ENCODE measurements around the gene KDF1. TPM values are rescaled to one million over a fixed set of nuclear protein-coding genes. Genes with fewer than 3 reads are reported as not detected.
A peak's percentile ranks its signal among the peaks of the same experiment; 100 is the strongest.

The KDF1 gene
- total and polyA plus RNA-seq, 2 of the 13 experiments (the other 11 are each of a cell fraction or from before 2014, with no cell fraction given): 1.9 to 4.9 TPM

GRCh38 chr1:26993237-26994019 is 33.2 kb upstream of the KDF1 start, which contains the start of gene TRNP1 (continued):
- TF ChIP-seq ZBTB21 (CRISPR knock-in tag; IDR thresholded peaks at IDR 0.05) (peak; percentile 5; the same call in 1 of the 2 replicates), ZSCAN25 (CRISPR knock-in tag; IDR thresholded peaks at IDR 0.05) (peak; percentile 58; the same call in 1 of the 2 replicates), TBP (CRISPR knock-in tag; IDR thresholded peaks at IDR 0.05) (peak; percentile 80; the same call in 1 of the 2 replicates), SAP130 (CRISPR knock-in tag; IDR thresholded peaks at IDR 0.05; ENCODE audit: low read depth) (peak; percentile 85), AHDC1 (CRISPR knock-in tag; IDR thresholded peaks at IDR 0.05; ENCODE audit: borderline replicate concordance) (0 out of 2 replicates have a peak, but pooled peaks have one; percentile 49), ONECUT2 (CRISPR knock-in tag; IDR thresholded peaks at IDR 0.05) (peak; percentile 35; the same call in 1 of the 2 replicates), ZNF234 (CRISPR knock-in tag; conservative IDR thresholded peaks at IDR 0.05) (peak; percentile 87), ZNF20 (CRISPR knock-in tag; IDR thresholded peaks at IDR 0.05) (no peak), ZNF3 (CRISPR knock-in tag; IDR thresholded peaks at IDR 0.05) (0 out of 2 replicates have a peak, but pooled peaks have one; percentile 10), GABPB1 (CRISPR knock-in tag; IDR thresholded peaks at IDR 0.05) (peak; percentile 82), ZNF572 (CRISPR knock-in tag; IDR thresholded peaks at IDR 0.05) (peak; percentile 80), GATA4 (IDR thresholded peaks at IDR 0.05; ENCODE audit: borderline replicate concordance, low read depth) (peak; percentile 95), RFXANK (CRISPR knock-in tag; IDR thresholded peaks at IDR 0.05) (peak; percentile 83; the same call in 1 of the 2 replicates), ZNF777 (CRISPR knock-in tag; IDR thresholded peaks at IDR 0.05) (no peak; the same call in 1 of the 2 replicates), SMAD3 (CRISPR knock-in tag; IDR thresholded peaks at IDR 0.05) (0 out of 2 replicates have a peak, but pooled peaks have one; percentile 68), SIN3A (IDR thresholded peaks at IDR 0.05; ENCODE audit: borderline replicate concordance, low read depth, low read length) (peak; percentile 83; the same call in 1 of the 2 replicates), KLF15 (CRISPR knock-in tag; IDR thresholded peaks at IDR 0.05; ENCODE audit: borderline replicate concordance) (no peak), ZBTB26 (CRISPR knock-in tag; IDR thresholded peaks at IDR 0.05; ENCODE audit: borderline replicate concordance) (peak; percentile 73), HIC2 (CRISPR knock-in tag; IDR thresholded peaks at IDR 0.05; ENCODE audit: low read depth) (no peak)
